ENCODE measurements around the gene MRPS26. TPM values are rescaled to one million over a fixed set of nuclear protein-coding genes. Genes with fewer than 3 reads are reported as not detected.
"Not testable (repeated sequence)": the region's sequence is repeated elsewhere in the genome, so short reads cannot be mapped to it uniquely, and the experiment has no call there.

The MRPS26 gene
- total RNA-seq, 2 donors from 2014 or later, result 75.1 to 87.7 TPM

- H3K4me1 Mint-ChIP-seq, result no peaks in the 10 kb centered on the region
- WGBS, 2 experiments (ENCODE audit: insufficient coverage in 1 of 2, insufficient read length in 1 of 2), result 87 to 89% methylated on average over 4 to 6 of the region's 6 CpGs
- TF ChIP-seq, protein P1, sequence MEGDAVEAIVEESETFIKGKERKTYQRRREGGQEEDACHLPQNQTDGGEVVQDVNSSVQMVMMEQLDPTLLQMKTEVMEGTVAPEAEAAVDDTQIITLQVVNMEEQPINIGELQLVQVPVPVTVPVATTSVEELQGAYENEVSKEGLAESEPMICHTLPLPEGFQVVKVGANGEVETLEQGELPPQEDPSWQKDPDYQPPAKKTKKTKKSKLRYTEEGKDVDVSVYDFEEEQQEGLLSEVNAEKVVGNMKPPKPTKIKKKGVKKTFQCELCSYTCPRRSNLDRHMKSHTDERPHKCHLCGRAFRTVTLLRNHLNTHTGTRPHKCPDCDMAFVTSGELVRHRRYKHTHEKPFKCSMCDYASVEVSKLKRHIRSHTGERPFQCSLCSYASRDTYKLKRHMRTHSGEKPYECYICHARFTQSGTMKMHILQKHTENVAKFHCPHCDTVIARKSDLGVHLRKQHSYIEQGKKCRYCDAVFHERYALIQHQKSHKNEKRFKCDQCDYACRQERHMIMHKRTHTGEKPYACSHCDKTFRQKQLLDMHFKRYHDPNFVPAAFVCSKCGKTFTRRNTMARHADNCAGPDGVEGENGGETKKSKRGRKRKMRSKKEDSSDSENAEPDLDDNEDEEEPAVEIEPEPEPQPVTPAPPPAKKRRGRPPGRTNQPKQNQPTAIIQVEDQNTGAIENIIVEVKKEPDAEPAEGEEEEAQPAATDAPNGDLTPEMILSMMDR (conservative IDR thresholded peaks at IDR 0.05), result no peak
- Histone ChIP-seq H3K9ac (ENCODE audit: extremely low read depth, low read length, poor library complexity, severe bottlenecking) (no peak overlapping the region), H3K9me3 (ENCODE audit: control insufficient read depth, low read length) (no peaks in the 10 kb centered on the region), H3K4me1 (ENCODE audit: control insufficient read depth, insufficient read depth, low read length) (no peaks in the 10 kb centered on the region), H3K27me3 (ENCODE audit: control insufficient read depth, insufficient read depth, low read length, poor library complexity, severe bottlenecking) (peaks cover 54% of the 10 kb centered on the region), H3K4me3 (ENCODE audit: low read length) (no peak overlapping the region), H3K36me3 (ENCODE audit: control insufficient read depth, insufficient read depth, low read length) (no peaks in the 10 kb centered on the region), H3K27ac (ENCODE audit: low read depth, low read length) (no peak overlapping the region)
- no peak overlapping the region for H3K27ac Mint-ChIP-seq
- H3K36me3 Mint-ChIP-seq (ENCODE audit: low read depth), result no peaks in the 10 kb centered on the region
- DNase-seq, result no peak
- H3K9me3 Mint-ChIP-seq, result peaks cover 1% of the 10 kb centered on the region
- no peak overlapping the region for H3K4me3 Mint-ChIP-seq
- peaks cover 80% of the 10 kb centered on the region for H3K27me3 Mint-ChIP-seq (ENCODE audit: insufficient read depth)
Observed at GRCh38 chr20:3074812-3075211, 29.0 kb downstream of the MRPS26 start.

GRCh38 chr20:3075315-3075714 lies 29.5 kb downstream of the MRPS26 start:
- not testable (repeated sequence) for DNase-seq; H3K4me1 Mint-ChIP-seq; H3K9me3 Mint-ChIP-seq; H3K9me3 ChIP-seq (ENCODE audit: control insufficient read depth, low read length); H3K4me3 ChIP-seq (ENCODE audit: low read length); H3K27ac ChIP-seq (ENCODE audit: low read depth, low read length); H3K9ac ChIP-seq (ENCODE audit: extremely low read depth, low read length, poor library complexity, severe bottlenecking); H3K36me3 ChIP-seq (ENCODE audit: control insufficient read depth, insufficient read depth, low read length); H3K27ac Mint-ChIP-seq; H3K36me3 Mint-ChIP-seq (ENCODE audit: low read depth); H3K4me3 Mint-ChIP-seq; H3K4me1 ChIP-seq (ENCODE audit: control insufficient read depth, insufficient read depth, low read length)
- 90 to 93% methylated on average over 5 to 6 of the region's 6 CpGs for WGBS, 2 experiments (ENCODE audit: insufficient coverage in 1 of 2, insufficient read length in 1 of 2)
- H3K27me3 ChIP-seq (ENCODE audit: control insufficient read depth, insufficient read depth, low read length, poor library complexity, severe bottlenecking), result peaks cover 59% of the 10 kb centered on the region
- peaks cover 85% of the 10 kb centered on the region for H3K27me3 Mint-ChIP-seq (ENCODE audit: insufficient read depth)

DNA sequence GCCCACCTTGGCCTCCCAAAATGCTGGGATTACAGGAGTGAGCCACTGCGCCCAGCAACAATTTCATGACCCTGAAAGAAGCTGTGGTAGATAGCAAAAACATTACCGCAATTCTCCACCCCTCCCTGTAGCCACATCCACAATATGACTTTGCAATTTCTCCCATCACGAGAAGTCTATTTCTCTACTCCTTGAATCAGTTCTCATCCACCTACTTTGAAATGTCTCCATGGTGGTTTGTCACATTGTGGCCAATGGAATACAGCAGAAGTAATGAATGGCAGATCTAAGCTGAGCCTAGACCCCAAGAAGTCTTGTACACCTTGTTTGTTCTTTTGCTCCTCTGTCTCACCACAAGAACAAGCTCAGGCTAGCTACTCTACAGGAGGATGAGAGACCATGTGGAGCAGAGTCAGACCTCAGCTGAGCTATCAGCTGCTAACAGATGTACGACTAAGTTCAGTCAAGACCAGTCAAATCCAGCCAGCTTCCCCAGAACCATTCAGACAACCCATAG lies 31.8 kb downstream of the MRPS26 start:
- H3K36me3 ChIP-seq (ENCODE audit: control insufficient read depth, insufficient read depth, low read length), result no peaks in the 10 kb centered on the region

More for the DNA sequence above, 31.8 kb downstream of the MRPS26 start:
- Mint-ChIP-seq H3K36me3 (ENCODE audit: low read depth) (no peaks in the 10 kb centered on the region), H3K9me3 (no peaks in the 10 kb centered on the region), H3K27ac (no peak overlapping the region), H3K27me3 (ENCODE audit: insufficient read depth) (peaks cover 83% of the 10 kb centered on the region), H3K4me3 (no peak overlapping the region), H3K4me1 (no peaks in the 10 kb centered on the region)
- no peak for DNase-seq
- H3K9me3 ChIP-seq (ENCODE audit: control insufficient read depth, low read length), result no peaks in the 10 kb centered on the region
- H3K27me3 ChIP-seq (ENCODE audit: control insufficient read depth, insufficient read depth, low read length, poor library complexity, severe bottlenecking), result peaks cover 59% of the 10 kb centered on the region
- 89 to 95% methylated on average over 4 of the region's 4 CpGs for WGBS, 2 experiments (ENCODE audit: insufficient coverage in 1 of 2, insufficient read length in 1 of 2)
- H3K4me3 ChIP-seq (ENCODE audit: low read length), result no peak overlapping the region
- no peak overlapping the region for H3K9ac ChIP-seq (ENCODE audit: extremely low read depth, low read length, poor library complexity, severe bottlenecking)
- H3K4me1 ChIP-seq (ENCODE audit: control insufficient read depth, insufficient read depth, low read length), result no peaks in the 10 kb centered on the region
- TF ChIP-seq, protein P1 (conservative IDR thresholded peaks at IDR 0.05), result no peak
- no peak overlapping the region for H3K27ac ChIP-seq (ENCODE audit: low read depth, low read length)

All from endodermal cell (in vitro differentiated cells).